ENCODE results near the gene CDC37L1.
"Not testable (repeated sequence)": the region's sequence is repeated elsewhere in the genome, so short reads cannot be mapped to it uniquely, and the experiment has no call there.

The CDC37L1 gene

DNA sequence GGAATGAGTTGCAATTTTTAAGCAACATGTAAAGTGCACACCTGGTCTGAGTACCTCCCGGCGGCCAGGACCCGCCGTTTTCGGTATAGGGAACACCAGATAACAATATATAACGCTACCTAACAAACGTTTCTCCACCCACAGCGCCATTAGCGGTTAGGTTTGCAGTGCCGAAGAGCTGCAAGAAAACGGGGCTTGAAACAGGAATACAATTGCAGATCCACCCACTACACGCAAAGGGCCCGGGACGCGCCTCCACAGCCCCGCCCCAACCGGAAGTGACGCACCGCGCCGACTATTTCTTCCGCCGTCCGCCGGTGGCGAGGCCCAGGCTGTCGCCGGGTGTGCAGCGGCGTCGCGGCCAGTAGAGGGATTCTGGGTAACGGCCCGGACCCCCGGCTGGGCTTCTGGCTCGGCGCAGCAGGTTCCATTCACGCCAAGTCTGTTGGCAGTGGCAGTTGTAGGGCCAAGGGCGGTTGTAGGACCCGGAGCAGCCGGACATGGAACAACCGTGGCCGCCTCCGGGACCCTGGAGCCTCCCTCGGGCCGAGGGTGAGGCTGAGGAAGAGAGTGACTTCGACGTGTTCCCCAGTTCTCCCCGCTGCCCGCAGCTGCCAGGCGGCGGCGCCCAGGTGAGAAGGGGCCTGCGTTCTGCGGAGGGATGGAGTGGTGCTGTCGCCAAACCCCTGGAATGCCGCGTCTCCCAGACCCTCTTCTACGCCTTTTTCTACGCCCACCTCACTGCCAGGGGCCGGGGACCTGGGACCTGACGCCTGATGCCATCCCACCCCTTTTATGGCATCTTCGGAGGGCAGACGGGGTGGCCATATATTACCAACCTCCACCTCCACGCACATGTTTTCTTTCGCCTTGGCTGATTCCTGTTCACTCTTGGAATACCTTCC is at the start of gene CDC37L1:
Gene CDC37L1, plus strand, starts transcription at position 302 of the 905 bp plus-strand sequence. Its CDS starts 199 bp downstream, at position 501.
- peak; percentile 55 for DNase-seq

DNA sequence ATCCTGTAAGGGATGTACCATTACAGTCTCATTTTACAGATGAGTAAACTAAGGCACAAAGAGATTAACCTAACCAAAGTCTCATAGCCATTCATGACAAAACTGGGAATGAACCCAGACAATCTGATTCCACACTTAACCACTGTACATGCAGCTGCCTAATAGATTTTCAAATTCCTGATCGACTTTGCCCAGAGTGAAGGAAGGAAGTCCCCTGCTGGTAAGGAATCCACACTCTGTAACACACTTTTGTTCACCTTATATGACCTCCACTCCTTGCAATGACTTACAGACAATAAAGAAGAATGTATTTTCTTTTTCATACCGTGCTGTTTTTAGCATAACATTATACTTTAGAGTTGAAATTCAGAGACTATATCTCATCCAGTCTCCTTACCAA is 48.5 kb upstream of the CDC37L1 start:
- no peak for DNase-seq

- DNase-seq = no peak
Measured at GRCh38 chr9:4638968-4639367, 40.4 kb upstream of the CDC37L1 start.

- no peak for DNase-seq
Measured at GRCh38 chr9:4639420-4639819, 39.9 kb upstream of the CDC37L1 start.

GRCh38 chr9:4640027-4640426 is 39.3 kb upstream of the CDC37L1 start:
- no peak for DNase-seq

- no peak for DNase-seq
Measured at GRCh38 chr9:4642351-4642750, 37.0 kb upstream of the CDC37L1 start.

GRCh38 chr9:4654084-4654483 is 25.3 kb upstream of the CDC37L1 start:
- no peak for DNase-seq

DNA sequence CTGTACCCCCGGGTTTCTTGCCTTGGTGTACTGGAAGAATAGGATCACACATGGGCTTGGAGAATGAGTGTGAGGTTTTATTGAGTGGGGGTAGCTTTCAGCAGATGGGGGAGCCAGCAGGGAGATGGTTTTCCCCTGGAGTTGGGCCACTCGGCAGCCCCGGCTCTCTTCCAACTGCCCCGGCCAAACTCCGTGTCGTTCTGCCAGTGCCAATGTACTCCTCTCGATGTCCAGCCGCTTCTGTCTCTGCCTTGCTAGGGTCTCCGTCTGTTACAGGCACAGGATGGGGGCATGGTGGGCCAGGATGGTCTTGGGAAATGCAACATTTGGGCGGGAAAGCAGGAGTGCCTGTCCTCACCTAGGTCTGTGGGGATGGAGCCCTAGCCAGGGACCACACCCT is 24.8 kb upstream of the CDC37L1 start:
- no peak for DNase-seq

GRCh38 chr9:4656196-4656595 is 23.2 kb upstream of the CDC37L1 start:
- DNase-seq = not testable (repeated sequence)

- no peak for DNase-seq
Measured at GRCh38 chr9:4656621-4657020, 22.7 kb upstream of the CDC37L1 start.

DNA sequence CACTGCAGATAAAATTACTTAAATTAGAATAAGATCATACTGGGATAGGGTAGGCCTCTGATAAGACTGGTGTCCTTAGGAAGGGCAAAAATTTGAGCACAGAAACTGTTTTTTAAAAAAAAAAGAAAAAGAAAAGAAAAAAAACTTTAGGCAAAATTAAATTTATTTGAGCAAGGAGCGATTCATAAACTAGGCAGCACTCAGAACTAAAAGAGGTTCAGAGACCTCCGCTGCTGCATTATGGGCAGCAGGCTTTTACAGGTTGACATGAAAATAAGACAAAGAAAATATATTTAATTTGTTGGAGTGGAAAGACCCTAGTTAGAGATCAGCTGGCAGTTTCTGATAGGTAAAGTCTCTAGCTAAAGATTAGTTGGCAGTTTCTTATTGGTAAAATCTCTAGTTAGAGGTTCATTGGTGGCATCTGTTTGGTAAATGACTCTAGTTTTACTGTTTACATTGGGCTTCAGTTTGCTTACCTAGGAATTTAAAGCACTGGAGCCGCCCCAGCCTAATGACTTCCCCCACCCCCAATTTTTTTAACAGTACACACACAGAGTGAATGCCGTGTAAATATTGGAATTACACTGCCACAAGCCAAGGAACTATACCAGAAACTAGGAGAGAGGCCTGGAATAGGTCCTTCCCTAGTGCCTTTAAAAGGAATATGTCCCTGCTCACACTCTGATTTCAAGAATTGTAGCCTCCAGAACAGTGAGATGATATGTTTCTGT is 21.8 kb upstream of the CDC37L1 start:
- no peak for DNase-seq

DNA sequence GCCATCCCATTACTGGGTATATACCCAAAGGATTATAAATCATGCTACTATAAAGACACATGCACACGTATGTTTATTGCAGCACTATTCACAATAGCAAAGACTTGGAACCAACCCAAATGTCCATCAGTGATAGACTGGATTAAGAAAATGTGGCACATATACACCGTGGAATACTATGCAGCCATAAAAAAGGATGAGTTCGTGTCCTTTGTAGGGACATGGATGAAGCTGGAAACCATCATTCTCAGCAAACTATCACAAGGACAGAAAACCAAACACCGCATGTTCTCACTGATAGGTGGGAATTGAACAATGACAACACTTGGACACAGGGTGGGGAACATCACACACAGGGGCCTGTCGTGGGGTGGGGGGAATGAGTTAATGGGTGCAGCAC is 18.7 kb upstream of the CDC37L1 start:
- DNase-seq = not testable (repeated sequence)

GRCh38 chr9:4661165-4661564 is 18.2 kb upstream of the CDC37L1 start:
- no peak for DNase-seq

DNA sequence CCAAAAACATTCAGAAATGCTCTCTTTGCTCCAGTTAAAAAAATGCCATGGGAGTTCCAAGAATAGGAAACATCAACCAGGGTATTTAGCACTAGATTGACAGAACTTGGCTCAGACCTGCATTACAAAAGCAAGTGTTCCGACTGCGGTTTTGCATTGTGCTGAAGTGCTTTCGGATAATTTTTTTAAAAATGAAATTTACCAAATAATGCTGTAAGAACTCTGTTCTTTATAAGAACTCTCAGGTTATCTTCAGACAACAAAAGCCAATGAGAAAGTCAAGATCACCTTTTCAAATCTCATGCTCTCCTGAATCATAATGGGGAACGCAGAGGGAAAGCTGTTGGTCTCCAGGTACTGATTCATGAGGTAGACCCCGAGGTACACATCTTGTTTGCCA is 17.8 kb upstream of the CDC37L1 start:
- DNase-seq = no peak

DNA sequence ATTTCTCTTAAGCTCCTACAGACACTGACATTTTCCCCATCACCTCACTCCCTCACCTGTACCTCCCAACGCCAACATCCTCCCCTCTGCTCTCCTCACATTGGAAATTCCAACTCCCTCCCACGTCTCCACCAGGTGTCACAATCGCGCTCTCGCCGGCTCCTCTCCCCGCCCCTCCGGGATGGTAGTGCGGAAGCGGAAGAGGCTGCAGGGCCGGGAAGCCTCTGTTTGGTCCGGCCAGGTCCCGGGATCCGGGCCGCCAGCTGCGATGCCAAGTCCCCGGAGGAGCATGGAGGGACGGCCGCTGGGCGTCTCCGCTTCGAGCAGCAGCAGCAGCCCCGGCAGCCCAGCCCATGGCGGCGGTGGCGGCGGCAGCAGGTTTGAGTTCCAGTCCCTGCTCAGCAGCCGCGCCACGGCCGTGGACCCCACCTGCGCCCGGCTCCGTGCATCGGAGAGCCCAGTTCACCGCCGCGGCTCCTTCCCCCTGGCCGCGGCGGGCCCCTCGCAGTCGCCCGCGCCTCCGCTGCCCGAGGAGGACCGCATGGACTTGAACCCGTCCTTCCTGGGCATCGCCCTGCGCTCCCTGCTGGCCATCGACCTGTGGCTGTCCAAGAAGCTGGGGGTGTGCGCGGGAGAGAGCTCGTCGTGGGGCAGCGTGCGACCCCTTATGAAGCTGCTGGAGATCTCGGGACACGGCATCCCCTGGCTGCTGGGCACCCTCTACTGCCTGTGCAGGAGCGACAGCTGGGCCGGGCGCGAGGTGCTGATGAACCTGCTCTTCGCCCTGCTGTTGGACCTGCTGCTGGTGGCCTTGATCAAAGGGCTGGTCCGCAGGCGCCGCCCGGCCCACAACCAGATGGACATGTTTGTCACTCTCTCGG is 17.0 kb upstream of the CDC37L1 start, which contains the start of gene PLPP6:
Gene PLPP6, plus strand, starts transcription at position 187 of the 881 bp plus-strand sequence. Its CDS starts 82 bp downstream, at position 269.
- no peak for DNase-seq

- DNase-seq = no peak
Measured at GRCh38 chr9:4662989-4663792, 16.2 kb upstream of the CDC37L1 start.

DNA sequence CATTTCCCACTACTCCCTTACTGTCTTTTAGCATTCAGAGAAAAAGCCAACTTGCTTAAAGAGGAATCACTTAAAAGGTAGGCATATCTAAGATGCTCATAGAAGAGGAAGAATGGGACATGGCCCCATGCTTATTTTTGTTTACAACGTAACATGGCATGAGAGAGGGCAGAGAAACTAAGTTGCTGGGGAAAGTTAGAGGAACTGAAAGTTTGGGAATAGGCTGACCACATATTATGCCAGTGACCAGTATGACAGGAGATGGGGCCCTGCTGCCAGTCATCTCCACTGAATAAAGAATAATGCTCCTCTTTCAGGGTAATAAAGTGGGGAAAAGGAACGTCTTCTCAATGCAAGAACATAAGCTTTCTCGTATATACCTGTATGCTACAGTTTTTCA is 15.4 kb upstream of the CDC37L1 start:
- DNase-seq = no peak

DNA sequence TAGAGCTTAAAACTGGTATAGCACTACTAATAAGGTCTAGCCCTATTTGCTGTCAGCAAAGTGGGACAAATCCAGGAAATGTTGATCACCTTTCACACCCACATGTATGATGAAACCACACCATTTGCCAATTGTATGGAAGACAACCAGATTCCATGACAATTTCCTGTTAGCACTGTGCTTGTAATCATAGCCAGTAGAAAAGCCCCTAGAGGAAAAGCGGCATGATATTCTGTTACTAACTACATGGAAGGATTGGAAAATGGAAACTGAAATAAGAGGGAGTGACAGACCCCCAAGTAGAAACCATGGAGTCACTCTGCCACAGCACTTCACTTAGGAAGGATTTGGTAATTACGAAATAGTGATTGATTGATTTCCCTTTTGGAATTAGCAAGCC is 14.0 kb upstream of the CDC37L1 start:
- no peak for DNase-seq

- DNase-seq = no peak
Measured at GRCh38 chr9:4666042-4666699, 13.2 kb upstream of the CDC37L1 start, which contains the start of gene SPATA6L. Gene SPATA6L (minus strand): TSS chr9:4666480. CDS start chr9:4666250, 230 bp downstream.

GRCh38 chr9:4667681-4668080 is 11.7 kb upstream of the CDC37L1 start:
- no peak for DNase-seq

DNA sequence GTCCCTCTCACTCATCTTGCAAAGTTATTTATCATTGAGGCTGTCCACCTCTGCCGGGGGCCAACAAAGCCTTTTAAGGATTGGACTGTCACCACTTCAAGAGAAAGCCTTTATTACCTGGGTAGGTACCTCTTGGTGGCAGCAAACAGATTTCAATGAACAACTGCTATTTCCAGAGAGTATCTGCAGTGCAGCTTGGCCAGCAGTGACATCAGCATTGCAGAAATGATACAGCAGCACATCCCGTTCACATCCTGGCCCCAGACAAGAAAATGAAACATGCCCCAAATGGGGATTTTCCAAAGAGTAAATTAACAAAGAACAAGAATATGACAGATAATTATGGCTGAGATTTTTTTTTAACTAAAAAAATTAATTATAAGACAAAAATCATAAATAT is 10.8 kb upstream of the CDC37L1 start:
- DNase-seq = no peak

All from NCI-H1436 treated with DMSO at 0.1 percent for 48 hours (cell line).